ENCODE data around the gene ACE2. TPM values are rescaled to one million over a fixed set of nuclear protein-coding genes. Genes with fewer than 3 reads are reported as not detected.

The ACE2 gene
- polyA plus RNA-seq, 5 donors, result 0.57 to 1.2 (median 0.69) TPM

DNA sequence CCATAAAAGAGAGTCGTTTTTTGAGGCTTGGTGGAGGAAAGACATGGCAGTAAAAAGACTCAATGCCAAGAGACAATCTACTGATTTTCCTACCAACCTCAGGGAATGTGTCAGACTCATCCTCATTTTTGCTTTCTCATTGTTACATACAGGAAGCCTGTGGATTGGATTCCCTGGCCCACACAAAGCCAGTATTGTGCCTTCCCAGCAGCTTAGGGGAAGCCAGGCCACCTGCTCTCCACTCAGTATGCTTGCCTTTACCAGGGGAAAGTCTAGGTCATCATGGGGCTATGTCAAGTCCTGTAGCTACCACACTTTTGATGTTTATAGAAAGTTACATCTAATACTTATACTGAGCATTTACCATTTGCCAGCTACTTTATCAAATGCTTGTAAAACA, 89.2 kb downstream of the ACE2 start:
- DNase-seq, result no peak

Other genes with a start within 250 kb of the ACE2 start
- 10 to 100 TPM; 39.5 to 67.3 (median 47.4) TPM for gene VEGFD, start 216.5 kb downstream of the ACE2 start, polyA plus RNA-seq (ENCODE audit: insufficient read depth in 1 of 5, insufficient read length in 5 of 5, low replicate concordance in 1 of 5)
- 10 to 100 TPM in 2 of 5 donors, 1 to 10 TPM in 3; 8.3 to 13.9 (median 9.6) TPM for gene PIR, start 107.6 kb downstream of the ACE2 start, polyA plus RNA-seq (ENCODE audit: insufficient read depth in 1 of 5, insufficient read length in 5 of 5, low replicate concordance in 1 of 5)
- gene BMX, start 100.2 kb downstream of the ACE2 start, polyA plus RNA-seq (ENCODE audit: insufficient read depth in 1 of 5, insufficient read length in 5 of 5, low replicate concordance in 1 of 5), result 1 to 10 TPM; 1.3 to 5.7 (median 1.8) TPM
- gene CLTRN, start 63.8 kb upstream of the ACE2 start, polyA plus RNA-seq (ENCODE audit: insufficient read depth in 1 of 5, insufficient read length in 5 of 5, low replicate concordance in 1 of 5), result 1 to 10 TPM; 1.8 to 3.3 (median 2.3) TPM
- 10 to 100 TPM in 4 of 5 donors, 1 to 10 TPM in 1; 9.1 to 18.5 (median 15.4) TPM for gene CA5B, start 137.3 kb upstream of the ACE2 start, polyA plus RNA-seq (ENCODE audit: insufficient read depth in 1 of 5, insufficient read length in 5 of 5, low replicate concordance in 1 of 5)
- 10 to 100 TPM; 19.1 to 25.7 (median 24.5) TPM for gene ZRSR2, start 189.5 kb upstream of the ACE2 start, polyA plus RNA-seq (ENCODE audit: insufficient read depth in 1 of 5, insufficient read length in 5 of 5, low replicate concordance in 1 of 5)